ENCODE results near the gene ST14. TPM values are rescaled to one million over a fixed set of nuclear protein-coding genes. Genes with fewer than 3 reads are reported as not detected.

Gene ST14
- total and polyA plus RNA-seq, 10 of the 15 experiments (the other 5 are each of a cell fraction or from before 2014, with no cell fraction given): 0.02 to 3.9 (median 0.73) TPM; not detected in 2

GRCh38 chr11:130246270-130246669 lies 86.7 kb downstream of the ST14 start:
- intact Hi-C loops (cut with micrococcal nuclease; ENCODE audit: unreplicated experiment): no loop called here
- peaks cover 0 to 2% of the 10 kb centered on the region in 2 experiments; a peak in 3 of 4 replicates for H3K36me3 ChIP-seq (ENCODE audit: control insufficient read depth in 2 of 2, insufficient read depth in 2 of 2, low read length in 1 of 2)
- in situ Hi-C loops (cut with MboI): no loop called here
- FAIRE-seq (no peak), DNase-seq (ENCODE audit: low read depth, low spot score) (no peak), ATAC-seq (no peak)
- H4K20me1 ChIP-seq (ENCODE audit: control insufficient read depth, insufficient read depth): no peaks in the 10 kb centered on the region
- no peaks in the 10 kb centered on the region for H3K27me3 ChIP-seq (replicated peaks in 1 of 2; ENCODE audit: control insufficient read depth in 2 of 2, insufficient read depth in 2 of 2, low read length in 1 of 2)
- H3K79me2 ChIP-seq (ENCODE audit: control insufficient read depth, insufficient read depth, low read length): no peaks in the 10 kb centered on the region; the same call in none of the 2 replicates
- no peak overlapping the region for H3K4me3 ChIP-seq
- ChIA-PET CTCF (no interaction called here), POLR2A (no interaction called here), RAD21 (ENCODE audit: unreplicated experiment) (no interaction called here), SMC1A (ENCODE audit: uncharacterized antibody, unreplicated experiment) (no interaction called here)
- peaks cover 6% of the 10 kb centered on the region; the same call in 1 of the 2 replicates for H3K4me1 ChIP-seq (ENCODE audit: control insufficient read depth, insufficient read depth, low read length)
- TF ChIP-seq NBN (IDR thresholded peaks at IDR 0.05): no peak
- TF ChIP-seq JUND (IDR thresholded peaks at IDR 0.05; ENCODE audit: low read depth, low read length): no peak
- no peak for TF ChIP-seq ZNF274 (IDR thresholded peaks at IDR 0.05; ENCODE audit: insufficient read depth, insufficient read length)
- TF ChIP-seq EGR1 (IDR thresholded peaks at IDR 0.05; ENCODE audit: borderline replicate concordance in 1 of 2, low read depth in 2 of 2, low read length in 2 of 2): no peak
- TF ChIP-seq CBX5 (IDR thresholded peaks at IDR 0.05; ENCODE audit: low read depth): no peak
- TF ChIP-seq IKZF1 (conservative IDR thresholded peaks at IDR 0.05): no peak
- no peak for TF ChIP-seq MEF2B (IDR thresholded peaks at IDR 0.05; ENCODE audit: partially characterized antibody, poor library complexity, severe bottlenecking)
- no peak for TF ChIP-seq MXI1 (IDR thresholded peaks at IDR 0.05; ENCODE audit: low read depth, low read length)
- TF ChIP-seq SREBF2 (IDR thresholded peaks at IDR 0.05; ENCODE audit: low read length): no peak
- TF ChIP-seq WRNIP1 (IDR thresholded peaks at IDR 0.05; ENCODE audit: borderline replicate concordance, low read depth, low read length): no peak
- TF ChIP-seq PRDM15 (CRISPR knock-in tag; IDR thresholded peaks at IDR 0.05): no peak
- no peak for TF ChIP-seq RFX5 (IDR thresholded peaks at IDR 0.05; ENCODE audit: low read depth, low read length)
- TF ChIP-seq ZNF217 (IDR thresholded peaks at IDR 0.05): no peak
- TF ChIP-seq SUPT20H (IDR thresholded peaks at IDR 0.05; ENCODE audit: borderline replicate concordance, control insufficient read depth, low read depth, low read length): no peak
- TF ChIP-seq PML (IDR thresholded peaks at IDR 0.05; ENCODE audit: low read length): no peak
- no peak for TF ChIP-seq RELA (IDR thresholded peaks at IDR 0.05; ENCODE audit: borderline replicate concordance, partially characterized antibody)
- H2AFZ ChIP-seq (ENCODE audit: control insufficient read depth, low read depth, low read length): no peak overlapping the region
- 96% methylated on average over 1 of the region's 1 CpG for WGBS (ENCODE audit: insufficient coverage, insufficient replicate concordance, low lambda C conversion rate, missing lambda C conversion rate)
- no peak overlapping the region for H3K27ac ChIP-seq (ENCODE audit: control insufficient read depth, insufficient read depth)
- BruUV-seq (replicated peaks): no TSS peak
- H3K9ac ChIP-seq (ENCODE audit: control insufficient read depth, insufficient read depth, low read length): no peak overlapping the region
- H3K9me3 ChIP-seq (replicated peaks; ENCODE audit: control insufficient read depth, insufficient read depth, low read length): no peaks in the 10 kb centered on the region; the same call in 2 of the 3 replicates
- H3K4me2 ChIP-seq (ENCODE audit: control insufficient read depth, insufficient read depth): no peak overlapping the region

Data from GM12878 (cell line).